ENCODE measurements around the gene SEZ6.

The SEZ6 gene

GRCh38 chr17:29004081-29004692 is 1.6 kb downstream of the SEZ6 start:
- no peak overlapping the region for H3K4me3 ChIP-seq (ENCODE audit: low read depth, low read length)
- TF ChIP-seq CTCF (IDR thresholded peaks at IDR 0.05; ENCODE audit: low read depth, low read length, missing control alignments) = no peak
- no peak for DNase-seq (ENCODE audit: low read depth)

- no peak for TF ChIP-seq CTCF (IDR thresholded peaks at IDR 0.05; ENCODE audit: low read depth, low read length, missing control alignments)
- no peak overlapping the region for H3K4me3 ChIP-seq (ENCODE audit: low read depth, low read length)
- no peak for DNase-seq (ENCODE audit: low read depth)
Measured at GRCh38 chr17:29003289-29003688, 2.5 kb downstream of the SEZ6 start.

GRCh38 chr17:29002811-29003210 is 3.0 kb downstream of the SEZ6 start:
- DNase-seq (ENCODE audit: low read depth) = no peak
- no peak for TF ChIP-seq CTCF (IDR thresholded peaks at IDR 0.05; ENCODE audit: low read depth, low read length, missing control alignments)
- no peak overlapping the region for H3K4me3 ChIP-seq (ENCODE audit: low read depth, low read length)

GRCh38 chr17:29000973-29001372 is 4.9 kb downstream of the SEZ6 start:
- TF ChIP-seq CTCF (IDR thresholded peaks at IDR 0.05; ENCODE audit: low read depth, low read length, missing control alignments) = no peak
- no peak overlapping the region for H3K4me3 ChIP-seq (ENCODE audit: low read depth, low read length)
- no peak for DNase-seq (ENCODE audit: low read depth)

GRCh38 chr17:28999206-28999605 is 6.6 kb downstream of the SEZ6 start:
- no peak for DNase-seq (ENCODE audit: low read depth)
- no peak overlapping the region for H3K4me3 ChIP-seq (ENCODE audit: low read depth, low read length)
- no peak for TF ChIP-seq CTCF (IDR thresholded peaks at IDR 0.05; ENCODE audit: low read depth, low read length, missing control alignments)

GRCh38 chr17:28997806-28998205 is 8.0 kb downstream of the SEZ6 start:
- TF ChIP-seq CTCF (IDR thresholded peaks at IDR 0.05; ENCODE audit: low read depth, low read length, missing control alignments) = no peak
- DNase-seq (ENCODE audit: low read depth) = no peak
- no peak overlapping the region for H3K4me3 ChIP-seq (ENCODE audit: low read depth, low read length)

GRCh38 chr17:28996554-28997096 is 9.2 kb downstream of the SEZ6 start:
- no peak overlapping the region for H3K4me3 ChIP-seq (ENCODE audit: low read depth, low read length)
- no peak for TF ChIP-seq CTCF (IDR thresholded peaks at IDR 0.05; ENCODE audit: low read depth, low read length, missing control alignments)
- DNase-seq (ENCODE audit: low read depth) = no peak
